H9 (cell line): Measurements from ENCODE around the gene BMPER. TPM values are rescaled to one million over a fixed set of nuclear protein-coding genes. Genes with fewer than 3 reads are reported as not detected.

Experiments
- DNase-seq: peaks from one replicate; pipeline ENCODE4 v3.0.0-alpha.2; 2017
- H2AFZ ChIP-seq: one replicate; pipeline ENCODE4 v1.6.1; 2013; ENCODE audit warnings: mild to moderate bottlenecking, low read length, control low read depth, moderate library complexity
- H2AK5ac ChIP-seq: 2 replicates; pipeline ENCODE4 v1.6.1; 2013; ENCODE audit warnings: low read length, control low read depth, mixed read lengths; ENCODE audit not compliant: insufficient read length
- H2BK120ac ChIP-seq: one replicate; pipeline ENCODE4 v1.6.1; 2013; ENCODE audit warnings: low read depth, mild to moderate bottlenecking, low read length, control low read depth, inconsistent platforms; ENCODE audit not compliant: poor library complexity, severe bottlenecking
- H2BK12ac ChIP-seq: 2 replicates; pipeline ENCODE4 v1.6.1; 2013; ENCODE audit warnings: low read length, control low read depth, mixed read lengths, low read depth; ENCODE audit not compliant: insufficient read length
- H2BK15ac ChIP-seq: 2 replicates; pipeline ENCODE4 v1.6.1; 2013; ENCODE audit warnings: low read depth, low read length, control low read depth
- H2BK20ac ChIP-seq: one replicate; pipeline ENCODE4 v1.6.1; 2013; ENCODE audit warnings: low read depth, mild to moderate bottlenecking, low read length, control low read depth, inconsistent platforms; ENCODE audit not compliant: poor library complexity, severe bottlenecking
- H2BK5ac ChIP-seq: 2 replicates; pipeline ENCODE4 v1.6.1; 2013; ENCODE audit warnings: low read length, control low read depth, mixed read lengths; ENCODE audit not compliant: insufficient read length
- H3K14ac ChIP-seq: 2 replicates; pipeline ENCODE4 v1.6.1; 2013; ENCODE audit warnings: low read length, control low read depth; ENCODE audit not compliant: insufficient read depth
- H3K18ac ChIP-seq: 2 replicates; pipeline ENCODE4 v1.6.1; 2013; ENCODE audit warnings: low read depth, mild to moderate bottlenecking, mixed read lengths, low read length, control low read depth; ENCODE audit not compliant: insufficient read length
- H3K23ac ChIP-seq: 2 replicates; pipeline ENCODE4 v1.6.1; 2013; ENCODE audit warnings: low read length, control low read depth, mixed read lengths, low read depth; ENCODE audit not compliant: insufficient read length
- H3K23me2 ChIP-seq: 2 replicates; pipeline ENCODE4 v1.6.1; 2013; ENCODE audit warnings: low read depth, mild to moderate bottlenecking, mixed read lengths, low read length, control low read depth; ENCODE audit not compliant: insufficient read length, poor library complexity, severe bottlenecking
- H3K27ac ChIP-seq: 2 replicates; pipeline ENCODE4 v1.5.1; 2013; ENCODE audit warnings: low read length, control low read depth, mixed read lengths, low read depth; ENCODE audit not compliant: insufficient read length
- H3K27me3 ChIP-seq: 2 replicates; pipeline ENCODE4 v1.6.1; 2013; ENCODE audit warnings: low read length, control low read depth, inconsistent platforms; ENCODE audit not compliant: insufficient read depth
- H3K4ac ChIP-seq: 2 replicates; pipeline ENCODE4 v1.6.1; 2013; ENCODE audit warnings: low read depth, mild to moderate bottlenecking, control low read depth, inconsistent platforms, low read length, moderate library complexity
- H3K4me1 ChIP-seq: 2 replicates; pipeline ENCODE4 v1.6.1; 2013; ENCODE audit warnings: low read length, control low read depth, inconsistent platforms; ENCODE audit not compliant: insufficient read depth
- H3K4me2 ChIP-seq: 2 replicates; pipeline ENCODE4 v1.6.1; 2013; ENCODE audit warnings: low read length, control low read depth, mixed read lengths; ENCODE audit not compliant: insufficient read length, insufficient read depth
- H3K56ac ChIP-seq: 2 replicates; pipeline ENCODE4 v1.6.1; 2013; ENCODE audit warnings: low read depth, mild to moderate bottlenecking, mixed read lengths, low read length, control low read depth; ENCODE audit not compliant: insufficient read length
- H3K79me1 ChIP-seq: 2 replicates; pipeline ENCODE4 v1.6.1; 2013; ENCODE audit warnings: low read depth, mild to moderate bottlenecking, moderate library complexity, low read length, control low read depth, inconsistent platforms; ENCODE audit not compliant: insufficient read depth, poor library complexity, severe bottlenecking
- H3K79me2 ChIP-seq: 2 replicates; pipeline ENCODE4 v1.6.1; 2013; ENCODE audit warnings: low read length, control low read depth, inconsistent platforms; ENCODE audit not compliant: insufficient read depth
- H3K9ac ChIP-seq: 2 replicates; pipeline ENCODE4 v1.6.1; 2013; ENCODE audit warnings: low read length, control low read depth, mixed read lengths; ENCODE audit not compliant: insufficient read length; ENCODE audit errors: extremely low read depth
- H3K9me3 ChIP-seq: one replicate; pipeline ENCODE4 v1.6.1; 2013; ENCODE audit warnings: low read depth, low read length, inconsistent platforms; ENCODE audit not compliant: control insufficient read depth
- H3T11ph ChIP-seq: one replicate; pipeline ENCODE4 v1.6.1; 2013; ENCODE audit warnings: mild to moderate bottlenecking, low read length, control low read depth, inconsistent platforms
- H4K20me1 ChIP-seq: one replicate; pipeline ENCODE4 v1.6.1; 2013; ENCODE audit not compliant: control insufficient read depth, insufficient read length, insufficient read depth
- H4K5ac ChIP-seq: 2 replicates; pipeline ENCODE4 v1.6.1; 2013; ENCODE audit warnings: low read depth, mild to moderate bottlenecking, mixed read lengths, low read length, control low read depth; ENCODE audit not compliant: insufficient read length
- H4K8ac ChIP-seq: replicated peaks from 2 replicates; pipeline ENCODE4 v1.6.1; 2013; ENCODE audit warnings: low read length, control low read depth, mixed read lengths, low read depth; ENCODE audit not compliant: insufficient read length
- H4K91ac ChIP-seq: 2 replicates; pipeline ENCODE4 v1.6.1; 2013; ENCODE audit warnings: low read depth, mild to moderate bottlenecking, moderate library complexity, mixed read lengths, low read length, control low read depth; ENCODE audit not compliant: insufficient read length
- H3K27ac Mint-ChIP-seq, 3 experiments: 2 replicates in 2 of 3; 3 replicates in 1 of 3; pipeline ENCODE4 v1.8.0; 2020 to 2021; ENCODE audit warnings: mixed read lengths in 3 of 3, mild to moderate bottlenecking in 1 of 3, moderate library complexity in 1 of 3
- H3K27me3 Mint-ChIP-seq: 2 replicates; pipeline ENCODE4 v1.8.0; 2021; ENCODE audit warnings: low read depth, mild to moderate bottlenecking, moderate library complexity, mixed read lengths
- H3K36me3 Mint-ChIP-seq, 3 experiments: 2 replicates in 2 of 3; 3 replicates in 1 of 3; pipeline ENCODE4 v1.8.0; 2020 to 2021; ENCODE audit warnings: low read depth in 3 of 3, mixed read lengths in 3 of 3; ENCODE audit not compliant: insufficient read depth in 1 of 3
- H3K4me1 Mint-ChIP-seq, 2 experiments: 2 replicates each; pipeline ENCODE4 v1.8.0; 2020; ENCODE audit warnings: mixed read lengths in 2 of 2
- H3K4me3 Mint-ChIP-seq, 2 experiments: 2 replicates in 1 of 2; 3 replicates in 1 of 2; pipeline ENCODE4 v1.8.0; 2020 to 2021; ENCODE audit warnings: mild to moderate bottlenecking in 2 of 2, mixed read lengths in 2 of 2, moderate library complexity in 1 of 2
- H3K9me3 Mint-ChIP-seq, 2 experiments: 2 replicates in 1 of 2; 3 replicates in 1 of 2; pipeline ENCODE4 v1.8.0; 2020; ENCODE audit warnings: mild to moderate bottlenecking in 2 of 2, mixed read lengths in 2 of 2, moderate library complexity in 1 of 2
- WGBS: extraction: QIAGEN DNeasy Blood & Tissue Kit; methylation state at CpG from one replicate; pipeline ENCODE4 v1.1.7; 2013; ENCODE audit warnings: missing lambda C conversion rate, low lambda C conversion rate, mixed read lengths; ENCODE audit not compliant: insufficient read length; ENCODE audit errors: extremely low coverage; 5-methylcytosine and 5-hydroxymethylcytosine counted together
- total RNA-seq: library from RNA; stranded (reverse); gene quantifications from 2 replicates; pipeline ENCODE4 v1.2.1, GENCODE V29; 2021
- TF ChIP-seq, protein P1 (sequence below): fragments of 200-600 bp; sonication (generic); conservative IDR thresholded peaks from 3 replicates; pipeline ENCODE4 v1.8.0; 2021; ENCODE audit warnings: antibody characterized with exemption, mild to moderate bottlenecking

Gene BMPER
- total RNA-seq, 1 experiment from 2014 or later, result 0.20 TPM

DNA sequence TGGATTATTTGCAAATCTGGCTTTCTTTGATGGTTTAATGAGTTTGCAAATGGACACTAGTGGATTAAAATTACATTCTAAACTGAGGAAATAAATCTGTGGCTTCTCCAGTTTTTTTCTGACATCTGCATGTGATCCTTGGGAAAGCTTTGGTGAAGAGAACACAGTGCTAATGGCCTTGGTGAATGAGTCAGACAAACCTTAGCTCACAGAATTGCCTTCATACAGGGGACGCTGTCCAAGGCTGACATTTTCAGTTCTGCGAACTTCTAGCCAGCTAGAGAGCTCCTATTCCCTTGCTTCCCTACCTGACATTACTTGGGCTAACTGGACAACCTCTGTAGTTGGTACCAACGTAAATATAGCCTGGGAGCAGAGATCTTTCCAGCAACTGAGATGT lies 21.2 kb downstream of the BMPER start:
- H3K79me1 ChIP-seq, result no peaks in the 10 kb centered on the region
- Mint-ChIP-seq H3K4me1 (peaks cover 2% of the 10 kb centered on the region in 2 experiments; a peak in 2 of 4 replicates), H3K36me3 (no peaks in the 10 kb centered on the region), H3K4me3 (no peak overlapping the region), H3K9me3 (no peaks in the 10 kb centered on the region), H3K27ac (no peak overlapping the region), H3K27me3 (peaks cover 5% of the 10 kb centered on the region)
- H4K8ac ChIP-seq, result no peak overlapping the region
- H2BK120ac ChIP-seq, result no peak overlapping the region
- TF ChIP-seq, protein P1, sequence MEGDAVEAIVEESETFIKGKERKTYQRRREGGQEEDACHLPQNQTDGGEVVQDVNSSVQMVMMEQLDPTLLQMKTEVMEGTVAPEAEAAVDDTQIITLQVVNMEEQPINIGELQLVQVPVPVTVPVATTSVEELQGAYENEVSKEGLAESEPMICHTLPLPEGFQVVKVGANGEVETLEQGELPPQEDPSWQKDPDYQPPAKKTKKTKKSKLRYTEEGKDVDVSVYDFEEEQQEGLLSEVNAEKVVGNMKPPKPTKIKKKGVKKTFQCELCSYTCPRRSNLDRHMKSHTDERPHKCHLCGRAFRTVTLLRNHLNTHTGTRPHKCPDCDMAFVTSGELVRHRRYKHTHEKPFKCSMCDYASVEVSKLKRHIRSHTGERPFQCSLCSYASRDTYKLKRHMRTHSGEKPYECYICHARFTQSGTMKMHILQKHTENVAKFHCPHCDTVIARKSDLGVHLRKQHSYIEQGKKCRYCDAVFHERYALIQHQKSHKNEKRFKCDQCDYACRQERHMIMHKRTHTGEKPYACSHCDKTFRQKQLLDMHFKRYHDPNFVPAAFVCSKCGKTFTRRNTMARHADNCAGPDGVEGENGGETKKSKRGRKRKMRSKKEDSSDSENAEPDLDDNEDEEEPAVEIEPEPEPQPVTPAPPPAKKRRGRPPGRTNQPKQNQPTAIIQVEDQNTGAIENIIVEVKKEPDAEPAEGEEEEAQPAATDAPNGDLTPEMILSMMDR, result no peak
- no peaks in the 10 kb centered on the region for H3K4me1 ChIP-seq
- no peak overlapping the region for H3K56ac ChIP-seq
- no peak overlapping the region for H4K91ac ChIP-seq
- H2AFZ ChIP-seq, result no peak overlapping the region
- H3K4ac ChIP-seq, result no peak overlapping the region
- H3K4me2 ChIP-seq, result no peak overlapping the region
- H4K20me1 ChIP-seq, result no peaks in the 10 kb centered on the region
- no peak overlapping the region for H3K23ac ChIP-seq
- no peak overlapping the region for H3K14ac ChIP-seq
- H3K9ac ChIP-seq, result no peak overlapping the region
- no peak overlapping the region for H3K27ac ChIP-seq
- no peaks in the 10 kb centered on the region for H3K27me3 ChIP-seq
- no peak overlapping the region for H3K18ac ChIP-seq
- DNase-seq, result no peak
- no peak overlapping the region for H2BK20ac ChIP-seq
- no peaks in the 10 kb centered on the region for H3K9me3 ChIP-seq
- no peak overlapping the region for H2BK12ac ChIP-seq
- no peak overlapping the region for H2BK5ac ChIP-seq
- H2BK15ac ChIP-seq, result no peak overlapping the region
- H3K79me2 ChIP-seq, result no peaks in the 10 kb centered on the region
- WGBS, result no CpG with 5 or more reads among the region's 3 CpGs
- H4K5ac ChIP-seq, result no peak overlapping the region
- H3K23me2 ChIP-seq, result no peaks in the 10 kb centered on the region
- H3T11ph ChIP-seq, result no peak overlapping the region
- no peak overlapping the region for H2AK5ac ChIP-seq
